GM18526 (cell line): ENCODE results near the gene PSORS1C1.

Experiments used
- POLR2A ChIP-seq: IDR thresholded peaks from 3 replicates; pipeline ENCODE4 v1.6.1; 2011; ENCODE audit not compliant: insufficient read length; ENCODE audit errors: extremely low read depth

Gene PSORS1C1

DNA sequence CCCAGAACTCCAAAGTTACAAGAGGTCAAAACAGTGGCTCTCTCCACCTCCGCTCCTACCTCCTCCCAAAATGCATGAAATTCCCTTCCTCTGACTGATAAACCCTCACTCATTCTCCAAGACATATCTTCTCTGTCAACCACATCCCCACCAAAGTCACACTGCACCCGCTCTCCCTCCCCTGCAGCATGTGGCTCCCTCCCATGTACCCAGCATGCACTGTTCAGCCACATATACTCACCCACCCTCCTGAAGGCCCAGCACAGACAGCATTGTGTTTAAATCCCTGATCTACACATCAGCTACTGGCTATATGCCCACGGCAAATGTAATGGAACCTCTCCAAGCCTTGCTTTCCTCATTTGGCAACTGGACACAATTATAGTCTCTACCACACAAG lies 61.4 kb downstream of the PSORS1C1 start:
- no peak for TF ChIP-seq POLR2A

DNA sequence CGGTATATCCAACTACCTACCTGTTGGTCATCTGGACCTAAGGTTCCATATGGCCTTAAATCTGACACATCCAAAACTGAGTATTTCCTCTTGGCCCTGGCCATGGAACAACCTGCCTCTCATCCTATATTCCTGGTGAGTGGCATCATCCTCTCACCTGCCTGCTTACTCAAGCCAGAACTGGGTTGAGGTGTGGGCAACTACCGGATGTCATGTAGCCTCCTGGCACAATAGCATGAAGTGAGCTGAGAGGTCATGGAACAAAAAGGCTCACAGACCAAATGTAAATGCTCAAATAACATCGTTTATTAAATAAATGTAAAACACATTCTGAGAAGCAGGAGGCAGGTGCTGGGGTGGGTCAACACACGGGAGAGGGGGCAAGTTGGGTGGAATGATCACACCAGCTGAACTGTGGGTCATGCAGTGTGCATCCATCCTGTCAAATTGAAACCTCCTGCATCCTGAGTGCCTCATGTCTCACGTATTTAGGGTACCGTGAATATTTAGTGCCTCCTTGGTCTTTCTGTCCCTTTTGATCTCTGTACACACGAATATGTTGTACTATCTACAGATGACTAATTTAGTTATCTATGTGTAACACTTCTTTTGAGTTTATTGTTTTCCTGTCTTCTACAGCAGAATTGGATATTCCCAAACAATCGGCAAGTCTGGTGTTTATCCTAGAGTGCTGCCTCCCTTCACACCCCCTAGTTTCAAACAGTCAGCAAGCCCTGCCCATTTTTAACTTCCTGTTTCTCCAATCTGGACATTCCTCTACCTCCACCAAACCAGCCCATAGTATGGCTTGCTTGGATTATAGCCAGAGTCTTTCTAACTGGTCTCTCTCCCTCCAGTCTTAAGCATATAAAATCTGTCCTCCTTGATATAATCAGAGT lies 63.8 kb downstream of the PSORS1C1 start:
- TF ChIP-seq POLR2A, result no peak

DNA sequence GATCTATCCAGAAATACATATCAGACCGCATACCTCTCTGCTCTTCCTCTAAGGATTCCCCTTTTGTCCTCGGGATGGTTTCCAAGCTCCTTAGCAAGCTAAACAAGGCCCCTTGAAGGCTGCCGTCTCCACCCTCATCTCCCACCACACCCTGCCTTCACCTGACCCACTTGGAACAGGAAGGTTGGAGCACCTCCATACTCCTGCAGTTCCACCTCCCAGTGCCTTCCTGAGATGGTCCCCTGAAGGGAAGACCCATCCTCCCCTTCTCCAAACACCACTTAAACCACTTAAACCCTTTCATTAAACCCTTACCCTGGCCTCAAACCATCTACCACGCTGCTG lies 64.4 kb downstream of the PSORS1C1 start:
- no peak for TF ChIP-seq POLR2A

DNA sequence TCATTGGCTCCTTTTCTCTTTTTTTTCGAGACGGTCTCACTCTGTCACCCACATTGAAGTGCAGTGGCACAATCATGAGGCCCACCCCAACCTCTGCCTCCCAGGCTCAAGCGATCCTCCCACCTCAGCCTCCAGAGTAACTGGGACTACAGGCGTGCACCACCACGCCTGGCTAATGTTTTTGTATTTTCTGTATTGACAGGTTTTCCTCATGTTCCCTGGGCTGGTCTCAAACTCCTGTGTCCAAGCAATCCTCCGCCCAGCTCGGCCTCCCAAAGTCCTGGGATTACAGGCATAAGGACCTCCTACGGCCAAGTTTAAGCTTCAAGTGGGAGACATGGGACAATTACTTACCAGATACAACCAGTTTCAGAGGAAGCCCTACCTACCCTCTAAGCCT lies 65.3 kb downstream of the PSORS1C1 start:
- no peak for TF ChIP-seq POLR2A

DNA sequence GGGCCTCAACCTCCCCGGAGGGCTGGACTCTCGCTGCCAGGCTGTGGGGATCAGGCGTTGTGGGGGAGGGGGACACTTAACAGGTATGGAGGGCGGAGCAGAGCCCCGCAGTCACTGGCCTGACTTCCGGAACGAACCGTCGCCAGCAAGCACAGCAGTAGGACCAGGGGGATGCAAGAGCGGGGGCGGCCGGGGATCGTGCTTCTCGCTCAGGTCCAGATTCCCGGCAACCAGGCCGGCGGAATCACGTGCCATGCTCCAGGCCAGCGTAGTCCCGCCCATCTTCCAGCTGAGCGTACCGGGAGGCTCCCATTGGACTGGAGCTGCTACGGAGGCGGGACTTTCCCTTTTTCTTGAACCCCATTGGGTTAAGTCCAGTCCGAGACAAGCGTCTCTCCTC lies 65.9 kb downstream of the PSORS1C1 start:
- TF ChIP-seq POLR2A, result no peak

DNA sequence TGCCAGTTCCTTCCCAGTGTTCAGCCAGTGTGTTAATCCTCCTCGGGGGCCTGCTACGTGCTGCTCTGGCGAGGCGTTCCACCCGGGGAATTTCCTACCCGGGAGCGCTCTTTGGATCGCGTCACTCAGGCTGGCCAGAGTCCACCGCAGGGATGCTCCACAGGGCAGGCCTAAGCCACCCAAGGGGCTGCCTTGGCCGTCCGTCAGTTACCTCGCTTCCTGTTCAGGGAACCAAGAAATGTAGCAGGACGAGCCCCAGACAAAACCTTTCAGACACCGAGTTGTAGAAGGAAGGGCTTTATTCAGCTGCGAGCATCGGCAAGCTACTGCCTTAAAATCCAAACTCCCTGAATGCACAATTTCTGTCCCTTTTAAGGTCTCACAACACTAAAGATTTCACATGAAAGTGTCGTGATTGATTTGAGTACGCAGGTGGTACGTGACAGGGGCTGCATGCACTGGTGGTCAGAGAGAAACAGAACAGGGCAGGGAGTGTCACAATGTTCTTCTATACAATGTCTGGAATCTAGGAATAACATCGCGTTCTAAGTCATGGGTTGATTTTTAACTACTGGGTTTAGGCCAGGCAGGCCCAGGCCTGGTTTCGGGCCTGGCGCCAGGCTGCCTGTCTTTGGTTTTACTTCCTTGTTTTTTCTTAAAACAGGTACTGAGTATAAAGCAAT lies 71.6 kb downstream of the PSORS1C1 start:
- TF ChIP-seq POLR2A, result no peak

DNA sequence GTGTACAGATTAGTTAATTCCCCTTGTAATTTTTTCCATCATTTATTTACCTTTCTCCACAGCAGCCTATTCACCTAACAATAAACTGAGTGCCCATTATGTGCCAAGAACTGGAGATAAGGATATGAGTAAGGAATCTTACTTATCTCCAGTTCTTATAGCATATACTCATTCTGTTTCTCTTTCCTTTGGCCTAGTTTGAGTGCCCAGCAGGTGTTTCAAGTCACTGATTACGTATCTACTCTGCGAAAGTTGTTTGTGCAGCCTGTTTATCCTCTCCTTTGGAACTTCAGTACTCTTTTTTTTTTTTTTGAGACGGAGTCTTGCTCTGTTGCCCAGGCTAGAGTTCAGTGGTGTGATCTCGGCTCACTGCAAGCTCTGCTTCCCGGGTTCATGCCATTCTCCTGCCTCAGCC lies 73.2 kb downstream of the PSORS1C1 start:
- TF ChIP-seq POLR2A, result no peak
